Fibroblast of skin of left quadriceps (primary cell): ENCODE results near the gene ABHD16B.
"Not testable (repeated sequence)": the region's sequence is repeated elsewhere in the genome, so short reads cannot be mapped to it uniquely, and the experiment has no call there.

ENCODE experiments used
- DNase-seq, 2 experiments: peaks; one replicate each; pipeline ENCODE4 v3.0.0-alpha.2; 2013; ENCODE audit warnings: low read depth in 2 of 2

Gene ABHD16B

GRCh38 chr20:63834491-63834880 is 26.8 kb upstream of the ABHD16B start:
- no peak for DNase-seq

- DNase-seq: peak; percentile 65 to 66
Measured at GRCh38 chr20:63835021-63835858, 26.1 kb upstream of the ABHD16B start.

- no peak for DNase-seq
Measured at GRCh38 chr20:63836458-63837344, 24.6 kb upstream of the ABHD16B start.

- DNase-seq: no peak
Measured at GRCh38 chr20:63837479-63837878, 23.8 kb upstream of the ABHD16B start.

GRCh38 chr20:63839620-63840019 is 21.7 kb upstream of the ABHD16B start:
- no peak for DNase-seq

GRCh38 chr20:63840405-63840828 is 20.9 kb upstream of the ABHD16B start:
- no peak for DNase-seq

GRCh38 chr20:63842258-63842657 is 19.0 kb upstream of the ABHD16B start:
- no peak for DNase-seq

- no peak for DNase-seq
Measured at GRCh38 chr20:63843222-63843621, 18.1 kb upstream of the ABHD16B start.

GRCh38 chr20:63843778-63844177 is 17.5 kb upstream of the ABHD16B start:
- DNase-seq: no peak

GRCh38 chr20:63844511-63844991 is 16.7 kb upstream of the ABHD16B start:
- DNase-seq: no peak

- DNase-seq: no peak
Measured at GRCh38 chr20:63846128-63846771, 15.0 kb upstream of the ABHD16B start.

GRCh38 chr20:63846888-63847236 is 14.4 kb upstream of the ABHD16B start:
- DNase-seq: no peak

GRCh38 chr20:63847237-63848002 is 13.9 kb upstream of the ABHD16B start:
- DNase-seq: no peak

- DNase-seq: no peak
Measured at GRCh38 chr20:63848003-63848911, 13.0 kb upstream of the ABHD16B start.

- DNase-seq: no peak
Measured at GRCh38 chr20:63850689-63851547, 10.4 kb upstream of the ABHD16B start.

- DNase-seq: not testable (repeated sequence)
Measured at GRCh38 chr20:63851548-63851943, 9.8 kb upstream of the ABHD16B start.

- DNase-seq: not testable (repeated sequence)
Measured at GRCh38 chr20:63853733-63854068, 7.6 kb upstream of the ABHD16B start.

GRCh38 chr20:63854069-63854765 is 7.1 kb upstream of the ABHD16B start:
- DNase-seq: no peak
